ENCODE data around the gene RPS6KA2.
"Not testable (repeated sequence)": the region's sequence is repeated elsewhere in the genome, so short reads cannot be mapped to it uniquely, and the experiment has no call there.

Gene RPS6KA2

DNA sequence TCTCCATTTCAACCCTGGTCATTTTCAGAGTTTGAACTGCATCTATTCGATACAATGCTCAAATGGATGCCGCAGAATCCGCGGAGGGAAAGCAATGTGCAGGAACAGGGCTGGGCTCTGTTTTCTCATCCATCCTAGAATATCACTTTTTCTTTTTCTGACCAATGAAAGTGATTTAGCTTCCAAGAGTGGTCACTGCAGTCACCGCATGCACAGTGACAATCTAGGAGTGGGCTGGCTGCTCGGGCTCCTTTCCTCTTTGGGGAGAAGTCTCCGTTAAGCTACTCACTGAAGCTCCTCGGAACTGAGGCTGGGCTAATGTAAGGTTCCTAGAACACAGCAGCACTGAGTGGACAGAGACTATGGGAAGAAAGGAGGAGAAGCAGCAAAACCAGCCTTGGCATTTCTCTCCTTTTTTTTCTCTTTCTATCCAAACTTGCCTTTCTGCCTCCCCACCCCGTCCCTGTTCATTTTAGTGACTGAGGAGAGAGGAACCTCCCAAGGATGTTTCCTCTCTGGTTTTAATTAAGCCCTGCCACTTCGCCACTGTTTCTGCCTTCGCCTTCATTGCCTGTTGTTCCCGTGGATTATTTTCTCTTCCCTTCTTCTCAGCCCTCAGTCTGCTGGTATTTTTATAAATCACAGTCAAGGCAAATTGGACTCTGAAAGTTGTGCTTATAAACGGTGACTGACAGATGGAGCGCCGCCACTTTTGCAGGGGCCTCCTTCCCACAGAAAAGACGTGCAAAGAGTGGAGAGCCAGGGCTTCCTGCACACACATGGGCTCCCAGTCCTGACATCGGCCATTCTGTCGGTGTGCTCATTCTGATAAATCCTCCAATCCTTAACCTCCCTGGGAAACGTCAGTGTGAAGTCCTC is 81.7 kb downstream of the RPS6KA2 start:
- DNase-seq, result no peak

DNA sequence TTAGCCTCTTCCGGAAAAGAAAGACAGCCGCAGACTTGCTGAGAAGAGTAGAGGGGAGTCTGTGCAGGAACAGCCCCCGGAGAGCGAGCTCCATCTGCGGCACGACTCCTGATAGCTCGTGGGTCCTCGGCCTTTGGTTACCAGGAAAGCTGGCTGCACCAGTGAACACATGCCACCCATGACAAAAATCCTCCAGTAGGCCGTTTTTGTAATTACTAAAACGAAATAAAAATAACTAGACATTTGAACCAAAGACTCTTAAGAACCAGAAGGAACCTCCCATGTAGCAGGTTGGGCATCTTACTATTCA is 82.8 kb downstream of the RPS6KA2 start:
- DNase-seq, result no peak

DNA sequence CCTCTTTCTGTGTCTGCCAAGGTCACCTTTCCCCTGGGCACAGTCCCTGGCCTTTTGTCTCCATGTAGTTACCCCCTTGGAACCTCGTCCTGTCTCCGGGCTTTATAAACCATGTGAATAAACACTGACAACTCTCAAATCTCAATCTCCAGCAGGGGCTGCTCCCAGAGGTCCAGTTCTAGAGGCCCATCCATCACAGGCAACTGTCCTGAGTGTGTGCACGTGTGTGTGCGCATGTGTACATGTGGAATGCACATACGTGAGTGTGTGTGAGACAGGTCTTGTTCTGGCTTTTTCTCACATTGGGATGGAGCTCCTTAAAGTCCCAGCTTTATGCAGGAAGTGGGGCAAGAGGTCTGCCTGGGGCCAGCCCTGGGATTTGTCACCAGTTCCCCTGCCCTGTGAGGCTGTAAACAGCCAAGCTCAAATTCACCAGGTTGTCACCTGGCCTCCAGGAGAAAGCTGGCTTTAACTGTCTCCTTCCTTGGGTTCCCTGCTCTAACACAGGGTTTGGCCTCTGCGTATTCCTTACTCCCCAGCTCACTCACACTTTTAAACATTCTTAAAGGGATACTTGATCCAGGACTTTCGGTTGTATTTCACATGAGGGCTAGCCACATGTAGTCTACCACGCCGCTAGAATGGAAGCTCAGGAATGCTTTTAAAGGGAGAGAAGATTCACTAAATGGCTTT is 83.3 kb downstream of the RPS6KA2 start:
- DNase-seq, result no peak

DNA sequence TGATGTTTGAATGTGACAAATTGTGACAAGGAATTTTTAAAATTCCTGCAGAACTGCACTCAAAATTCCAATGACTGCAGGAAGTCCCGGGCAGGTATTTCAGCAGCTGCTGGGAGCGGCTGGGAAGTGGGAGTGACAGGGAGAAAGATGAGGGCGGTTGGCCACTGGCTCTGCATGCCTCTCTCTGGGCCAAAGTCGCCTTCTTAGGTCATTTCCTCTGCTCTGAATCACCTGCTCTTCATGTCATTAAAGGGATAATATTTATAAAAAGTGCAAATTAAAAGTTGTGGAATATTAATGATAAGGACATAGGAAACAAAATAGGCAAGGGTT is 84.5 kb downstream of the RPS6KA2 start:
- no peak for DNase-seq

- DNase-seq, result no peak
These were observed 85.0 kb downstream of the RPS6KA2 start for GRCh38 chr6:166541876-166542579.

DNA sequence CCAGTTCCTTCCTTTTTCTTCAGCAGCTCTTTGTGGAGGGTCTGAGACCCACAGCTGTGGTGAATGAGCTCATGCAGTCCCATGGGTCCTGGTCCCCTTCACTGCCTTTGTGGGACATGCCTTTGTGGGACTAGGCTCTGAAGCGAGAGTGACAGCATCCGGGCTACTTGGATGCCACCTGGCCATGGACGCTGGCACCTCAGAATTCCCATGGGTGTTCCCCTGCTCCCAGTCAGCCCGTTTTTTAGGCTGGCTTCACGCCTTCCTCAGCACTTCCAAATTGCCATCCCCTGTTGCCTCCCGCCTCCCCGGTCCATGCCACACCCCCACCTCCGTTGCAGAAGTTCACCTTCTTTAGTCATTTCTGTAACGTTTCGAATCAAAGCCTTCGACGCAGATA is 85.7 kb downstream of the RPS6KA2 start:
- DNase-seq, result no peak

DNA sequence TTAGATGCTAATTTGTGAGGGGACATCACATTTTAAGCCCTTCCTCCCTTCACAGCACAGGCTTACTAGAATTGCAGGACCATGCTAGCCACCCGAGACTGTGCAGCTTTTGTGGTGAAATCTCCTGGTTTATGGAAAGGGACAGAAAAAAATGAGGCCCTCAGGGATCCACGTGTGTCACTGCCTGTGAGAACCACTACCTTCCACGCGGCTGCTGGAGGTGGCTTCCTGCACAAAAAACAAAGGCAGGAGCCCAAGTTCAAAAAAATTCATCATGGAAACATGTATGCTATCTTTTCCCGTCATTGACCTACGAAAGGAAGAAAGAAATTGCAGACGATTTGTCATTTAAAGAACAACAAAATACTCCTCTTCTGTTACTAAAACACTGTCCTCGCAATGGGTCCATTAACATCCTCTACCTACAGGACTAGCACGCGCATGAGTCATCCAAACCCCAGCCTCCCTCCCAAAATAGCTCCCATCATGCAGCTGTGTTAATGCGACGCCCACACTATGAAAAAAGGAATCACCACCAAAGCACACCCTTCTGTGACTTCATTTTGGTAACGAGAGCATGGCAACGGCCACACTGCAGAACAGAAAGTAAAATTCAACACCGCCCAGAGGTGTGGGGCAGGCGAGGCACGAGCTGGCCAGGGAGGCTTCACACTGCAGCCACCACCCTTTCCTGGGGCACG is 86.3 kb downstream of the RPS6KA2 start:
- no peak for DNase-seq

GRCh38 chr6:166539543-166539942 is 87.5 kb downstream of the RPS6KA2 start:
- no peak for DNase-seq

GRCh38 chr6:166539011-166539385 is 88.1 kb downstream of the RPS6KA2 start:
- DNase-seq, result not testable (repeated sequence)

DNA sequence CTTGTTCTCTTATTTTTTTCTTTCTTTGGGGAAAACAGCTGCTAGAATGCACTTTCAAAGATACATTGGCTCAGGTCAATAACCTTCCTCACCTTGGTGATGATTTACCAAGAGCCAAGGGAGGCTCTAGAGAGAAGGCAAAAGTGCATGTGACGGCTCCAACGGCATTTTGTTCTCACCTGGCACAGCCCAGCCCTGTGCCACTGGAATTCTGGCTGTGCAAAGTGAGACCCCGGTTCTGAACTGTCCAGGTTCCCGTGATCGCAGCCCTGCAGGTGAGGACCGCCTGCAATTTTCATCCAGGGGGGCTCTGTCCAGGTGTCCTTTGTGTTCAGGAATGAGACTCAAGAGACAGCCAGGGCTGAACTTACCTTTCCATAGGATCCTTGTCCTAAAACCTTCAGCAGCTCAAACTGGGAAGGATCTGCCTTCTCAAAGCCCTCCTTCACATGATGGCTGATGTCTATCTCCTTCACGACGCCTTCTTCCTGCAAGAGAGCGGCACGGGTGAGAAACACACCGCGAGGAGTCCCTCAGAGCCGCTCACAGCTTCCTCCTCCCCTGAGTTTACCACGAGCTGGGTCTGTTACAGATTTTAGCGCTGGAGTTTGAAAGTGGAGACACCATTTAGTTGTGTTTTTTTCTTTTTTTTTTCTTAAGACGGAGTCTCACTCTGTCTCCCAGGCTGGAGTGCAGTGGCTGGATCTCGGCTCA is 88.6 kb downstream of the RPS6KA2 start:
- no peak for DNase-seq

GRCh38 chr6:166534658-166535406 is 92.2 kb downstream of the RPS6KA2 start:
- no peak for DNase-seq

DNA sequence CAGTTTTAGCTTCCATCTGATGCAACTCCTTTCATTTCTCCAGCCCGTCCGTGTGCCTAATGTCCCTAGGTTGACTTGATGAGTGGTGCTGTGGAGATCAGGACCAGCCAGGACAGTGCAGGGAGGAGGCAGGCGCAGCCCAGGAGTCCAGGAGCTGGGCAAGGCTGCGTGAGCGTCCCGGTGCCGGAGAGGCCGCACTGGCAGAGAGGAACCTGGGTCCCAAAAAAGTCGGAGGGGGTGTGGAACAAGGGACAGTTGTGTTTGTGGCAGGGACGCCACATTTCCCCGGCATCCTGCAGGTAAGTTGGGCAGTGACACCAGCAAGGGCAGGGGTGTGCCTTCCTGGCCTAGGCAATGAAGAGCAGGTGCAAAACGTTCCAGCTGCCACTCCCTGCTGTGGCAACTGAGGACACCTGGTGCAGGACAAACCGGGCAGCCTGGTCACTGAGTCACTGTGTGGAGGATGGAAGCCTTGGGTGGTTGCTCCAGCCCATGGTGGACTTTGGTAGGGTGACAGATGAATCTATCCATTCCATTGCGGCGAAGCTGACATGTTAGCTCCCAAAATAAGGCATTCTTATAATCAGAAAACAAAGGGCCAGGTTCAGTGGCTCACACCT is 93.7 kb downstream of the RPS6KA2 start:
- DNase-seq, result no peak

DNA sequence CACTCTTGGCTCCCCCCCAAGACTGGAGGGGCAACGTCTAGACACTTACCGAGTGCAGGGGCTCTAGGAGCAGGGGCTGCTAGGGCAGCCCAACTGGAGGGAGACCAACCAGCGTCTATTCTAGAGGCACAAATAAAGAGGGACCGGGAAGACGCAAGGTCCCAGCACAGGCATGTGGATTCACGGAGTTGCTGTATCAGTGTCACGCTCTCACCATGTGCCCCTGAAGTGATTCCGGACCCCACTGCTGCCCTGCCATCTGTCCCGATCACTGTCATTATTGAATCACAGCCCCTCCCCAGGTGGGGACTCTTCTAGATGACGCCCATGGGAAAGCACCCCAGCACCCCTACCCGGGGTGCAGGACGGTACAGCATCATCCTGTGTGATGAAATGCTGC is 94.7 kb downstream of the RPS6KA2 start:
- DNase-seq, result no peak

DNA sequence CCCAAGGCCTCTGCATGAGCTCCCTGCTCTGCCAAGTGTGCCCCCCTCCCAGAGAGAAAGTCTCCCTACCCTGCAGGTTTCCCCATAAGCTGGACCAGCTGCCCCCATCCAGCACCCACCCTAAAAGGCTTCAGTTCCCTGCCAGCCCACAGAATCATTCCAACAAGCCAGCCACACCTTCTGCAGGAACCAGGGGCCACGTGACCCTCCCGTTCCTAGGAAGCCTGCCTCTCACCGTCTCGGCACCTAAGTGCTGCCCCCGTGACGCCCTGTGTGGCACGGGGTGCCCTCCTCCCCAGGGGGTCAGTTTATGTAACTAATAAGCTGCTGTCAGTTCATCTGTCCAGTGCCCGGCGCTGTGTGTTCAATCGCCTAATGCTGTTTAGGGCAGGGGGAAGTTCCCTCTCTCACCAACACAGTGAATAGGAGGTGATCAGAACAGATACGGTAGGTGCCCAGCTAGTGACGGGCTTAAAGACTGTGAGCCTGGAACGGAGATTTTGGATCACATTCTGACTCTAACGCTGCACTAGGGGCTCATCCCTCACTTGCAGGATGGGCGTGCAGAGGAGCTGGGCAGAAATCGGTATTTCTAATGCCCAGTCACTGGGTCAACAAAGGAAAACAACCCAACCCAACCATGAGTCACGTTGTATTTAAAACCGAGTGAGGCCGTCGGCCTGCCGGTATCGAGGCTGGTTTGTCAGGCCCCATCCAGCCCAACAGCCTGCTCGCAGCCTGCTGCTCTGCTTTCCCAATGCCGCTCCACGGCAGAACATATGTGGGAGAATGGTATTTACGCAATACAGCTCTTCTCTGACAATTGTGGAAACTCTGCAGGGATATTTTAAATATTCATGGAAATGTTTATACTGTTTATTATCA is 96.6 kb downstream of the RPS6KA2 start:
- no peak for DNase-seq

DNA sequence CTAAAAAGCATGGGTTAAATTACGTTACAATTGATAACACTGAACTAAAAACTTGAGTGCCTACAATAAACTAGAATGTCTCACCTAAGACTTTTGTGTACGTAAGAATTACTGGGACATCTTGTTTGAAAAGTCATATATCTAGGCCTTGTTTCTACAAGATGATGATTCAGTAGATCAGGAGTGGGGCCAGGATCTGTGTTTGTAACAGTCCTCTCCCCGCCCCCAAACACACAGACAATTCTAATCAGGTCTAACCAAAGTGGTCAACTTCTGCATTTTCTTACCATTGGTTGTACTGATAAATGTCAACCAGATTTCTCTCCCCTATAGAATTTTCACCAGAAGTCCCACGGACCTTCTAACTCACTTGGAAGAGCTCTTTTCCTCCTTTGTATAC is 97.5 kb downstream of the RPS6KA2 start:
- DNase-seq, result no peak

- DNase-seq, result not testable (repeated sequence)
These were observed 98.0 kb downstream of the RPS6KA2 start for GRCh38 chr6:166529058-166529457.

DNA sequence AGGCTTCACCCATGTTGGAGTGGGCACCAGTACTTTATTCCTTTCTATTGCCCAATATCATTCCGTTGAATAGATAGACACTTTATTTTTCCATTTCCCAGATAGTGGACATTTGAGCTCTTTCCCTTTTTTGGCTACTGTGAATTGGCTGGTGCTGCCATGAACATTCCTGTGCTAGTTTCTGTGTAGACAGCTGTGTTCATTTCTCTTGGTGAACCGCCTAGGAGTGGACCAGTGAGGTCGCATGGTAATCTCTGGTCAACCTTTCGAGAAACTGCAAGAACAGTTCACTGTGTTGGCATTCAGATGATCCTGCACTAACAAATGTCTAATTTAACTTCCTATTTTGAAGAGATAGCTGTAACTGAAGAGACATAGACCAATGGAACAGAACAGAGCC is 99.2 kb downstream of the RPS6KA2 start:
- no peak for DNase-seq

GRCh38 chr6:166526937-166527336 is 100.1 kb downstream of the RPS6KA2 start:
- DNase-seq, result no peak

GRCh38 chr6:166525567-166525966 is 101.5 kb downstream of the RPS6KA2 start:
- no peak for DNase-seq

- no peak for DNase-seq
These were observed 103.1 kb downstream of the RPS6KA2 start for GRCh38 chr6:166523782-166524559.
